GM23248 (cell line): ENCODE results near the gene CRYAA. TPM values are rescaled to one million over a fixed set of nuclear protein-coding genes. Genes with fewer than 3 reads are reported as not detected.
"Not testable (repeated sequence)": the region's sequence is repeated elsewhere in the genome, so short reads cannot be mapped to it uniquely, and the experiment has no call there.

Experiments used
- DNase-seq: peaks from one replicate; pipeline ENCODE4 v3.0.0-alpha.2; 2015
- H2AFZ ChIP-seq: fragments of 200-600 bp; sonication (generic); 2 replicates; pipeline ENCODE4 v1.6.1; 2016; ENCODE audit warnings: antibody characterized with exemption
- H3F3A ChIP-seq: fragments of 200-600 bp; sonication (generic); 2 replicates; pipeline ENCODE4 v1.6.1; 2016; ENCODE audit warnings: mild to moderate bottlenecking, antibody characterized with exemption, mixed run types; ENCODE audit not compliant: insufficient read depth
- H3K27ac ChIP-seq: fragments of 200-600 bp; sonication (generic); 2 replicates; pipeline ENCODE4 v1.5.1; 2016; ENCODE audit warnings: mild to moderate bottlenecking
- H3K27me3 ChIP-seq: fragments of 200-600 bp; sonication (generic); replicated peaks from 2 replicates; pipeline ENCODE4 v1.6.1; 2016; ENCODE audit warnings: mild to moderate bottlenecking; ENCODE audit not compliant: insufficient read depth
- H3K36me3 ChIP-seq: fragments of 200-600 bp; sonication (generic); 2 replicates; pipeline ENCODE4 v1.6.1; 2016; ENCODE audit warnings: low read depth, mild to moderate bottlenecking
- H3K4me1 ChIP-seq: fragments of 200-600 bp; sonication (generic); 2 replicates; pipeline ENCODE4 v1.6.1; 2016; ENCODE audit warnings: mild to moderate bottlenecking; ENCODE audit not compliant: insufficient read depth
- H3K4me2 ChIP-seq: fragments of 200-600 bp; sonication (generic); one replicate; pipeline ENCODE4 v1.6.1; 2016; ENCODE audit warnings: mild to moderate bottlenecking; ENCODE audit not compliant: unreplicated experiment
- H3K4me3 ChIP-seq: fragments of 200-600 bp; sonication (generic); 2 replicates; pipeline ENCODE4 v1.5.1; 2016; ENCODE audit warnings: mild to moderate bottlenecking
- H3K79me2 ChIP-seq: fragments of 200-600 bp; sonication (generic); 2 replicates; pipeline ENCODE4 v1.6.1; 2016; ENCODE audit warnings: mild to moderate bottlenecking; ENCODE audit not compliant: insufficient read depth
- H3K9ac ChIP-seq: fragments of 200-600 bp; sonication (generic); 2 replicates; pipeline ENCODE4 v1.6.1; 2016; ENCODE audit warnings: mild to moderate bottlenecking
- H3K9me2 ChIP-seq: fragments of 200-600 bp; sonication (generic); 2 replicates; pipeline ENCODE4 v1.6.1; 2016; ENCODE audit warnings: mixed run types, mild to moderate bottlenecking, moderate library complexity; ENCODE audit not compliant: insufficient read depth
- H3K9me3 ChIP-seq: fragments of 200-600 bp; sonication (generic); one replicate; pipeline ENCODE4 v1.6.1; 2017; ENCODE audit warnings: low read depth
- H4K20me1 ChIP-seq: fragments of 200-600 bp; sonication (generic); 2 replicates; pipeline ENCODE4 v1.6.0; 2016; ENCODE audit not compliant: insufficient read depth
- WGBS, 2 experiments: methylation state at CpG; one replicate each; pipeline ENCODE4 v1.1.6; 2015 to 2017; ENCODE audit warnings: low lambda C conversion rate in 2 of 2, low coverage in 1 of 2; ENCODE audit errors: missing lambda C conversion rate in 2 of 2; 5-methylcytosine and 5-hydroxymethylcytosine counted together
- in situ Hi-C: fragments of 300-500 bp; cut with MboI; formaldehyde crosslinking; loops from 2 replicates; pipeline ENCODE4 v1.15.0; 2020
- polyA plus RNA-seq: library from polyadenylated mRNA; unstranded; fragments of >200 nt; fragmentation: Nextera tagmentation; extraction: Ambion mirVana; gene quantifications from 2 replicates; pipeline ENCODE4 v1.2.1, GENCODE V29; 2016
- total RNA-seq: library from RNA; depleted of rRNA; stranded (reverse); fragments of >200 nt; shearing (Covaris generic); gene quantifications from 2 replicates; pipeline ENCODE4 v1.2.3, GENCODE V29; 2014; rRNA removed

Gene CRYAA
- total RNA-seq (not detected in 2 replicates), polyA plus RNA-seq (not detected in 2 replicates)

GRCh38 chr21:43168708-43169107 is at the start of gene CRYAA:
Gene CRYAA, plus strand, starts transcription at chr21:43169008. Its CDS starts 92 bp downstream, at chr21:43169100.
- H3K79me2 ChIP-seq, H3K27me3 ChIP-seq, H3K4me3 ChIP-seq, H3K4me1 ChIP-seq, H4K20me1 ChIP-seq, H3F3A ChIP-seq, H3K9ac ChIP-seq, H3K9me3 ChIP-seq, H3K9me2 ChIP-seq, DNase-seq, H2AFZ ChIP-seq, H3K36me3 ChIP-seq, H3K27ac ChIP-seq, H3K4me2 ChIP-seq, in situ Hi-C loops: not testable (repeated sequence)
- WGBS, 2 experiments = 93% methylated on average over 4 of the region's 16 CpGs; no CpG with 5 or more reads in 1 of the 2 experiments

- H3K4me3 ChIP-seq, in situ Hi-C loops, H3F3A ChIP-seq, H3K27ac ChIP-seq, H3K4me1 ChIP-seq, H3K9me3 ChIP-seq, H4K20me1 ChIP-seq, H3K4me2 ChIP-seq, H3K36me3 ChIP-seq, H3K9ac ChIP-seq, H3K27me3 ChIP-seq, DNase-seq, H2AFZ ChIP-seq, H3K9me2 ChIP-seq, H3K79me2 ChIP-seq: not testable (repeated sequence)
- WGBS, 2 experiments = no CpG with 5 or more reads among the region's 7 CpGs
Observed at GRCh38 chr21:43130094-43130493, 38.7 kb upstream of the CRYAA start.

DNA sequence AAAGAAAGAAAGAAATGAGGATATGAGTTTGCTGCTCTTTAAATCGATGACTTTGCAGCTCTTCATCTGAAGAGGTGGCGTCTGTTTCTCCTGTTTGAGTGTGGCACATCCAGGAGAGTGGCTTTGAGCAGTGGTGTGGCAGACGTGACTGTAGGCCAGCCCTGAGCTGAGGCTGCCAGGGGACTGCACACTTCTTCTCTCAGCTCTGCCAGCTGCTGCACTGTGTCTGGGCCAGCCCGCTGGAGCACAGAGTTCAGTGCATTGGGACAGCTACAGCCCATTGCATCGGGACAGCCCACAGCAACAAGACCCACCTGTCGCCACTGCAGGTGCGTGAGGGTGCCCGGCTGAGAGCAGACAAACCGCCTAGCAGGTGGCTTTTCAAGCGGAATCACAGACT is 34.3 kb upstream of the CRYAA start:
- in situ Hi-C loops, H3K27ac ChIP-seq, H3K79me2 ChIP-seq, H2AFZ ChIP-seq, H3F3A ChIP-seq, DNase-seq, H3K4me3 ChIP-seq, H3K9me3 ChIP-seq, H3K36me3 ChIP-seq, H3K4me1 ChIP-seq, H4K20me1 ChIP-seq, H3K27me3 ChIP-seq, H3K9ac ChIP-seq, H3K9me2 ChIP-seq, H3K4me2 ChIP-seq: not testable (repeated sequence)
- WGBS, 2 experiments = no CpG with 5 or more reads among the region's 10 CpGs

- H3K4me2 ChIP-seq, H4K20me1 ChIP-seq, H3K9me2 ChIP-seq, H2AFZ ChIP-seq, H3K9me3 ChIP-seq, H3K27ac ChIP-seq, H3K4me1 ChIP-seq, H3K27me3 ChIP-seq, H3K79me2 ChIP-seq, DNase-seq, H3K4me3 ChIP-seq, H3F3A ChIP-seq, in situ Hi-C loops, H3K36me3 ChIP-seq, H3K9ac ChIP-seq: not testable (repeated sequence)
- 0% methylated on average over 3 of the region's 8 CpGs; no CpG with 5 or more reads in 1 of the 2 experiments for WGBS, 2 experiments
Observed at GRCh38 chr21:43138944-43139343, 29.9 kb upstream of the CRYAA start.

DNA sequence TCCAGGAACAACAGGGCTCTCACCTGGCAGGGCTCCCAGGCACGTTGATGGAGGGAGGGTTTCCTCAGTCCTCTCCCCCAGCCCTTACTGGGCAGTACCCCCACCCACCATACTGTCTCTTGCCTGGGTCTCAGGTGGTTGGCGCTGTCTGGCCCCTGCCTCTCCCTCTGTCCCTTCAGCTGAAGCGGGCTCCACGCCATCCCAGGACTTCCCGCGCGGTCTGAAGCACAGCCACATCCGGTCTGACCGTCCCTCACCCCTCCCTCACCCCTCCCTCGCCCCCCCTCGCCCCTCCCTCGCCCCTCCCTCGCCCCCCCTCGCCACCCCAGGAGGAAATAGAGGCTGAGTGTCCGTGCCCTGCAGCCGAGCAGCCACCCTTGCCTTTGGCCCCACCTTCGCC is 27.4 kb upstream of the CRYAA start:
- H4K20me1 ChIP-seq, H3K4me1 ChIP-seq, H3K4me2 ChIP-seq, H3K9me3 ChIP-seq, H3F3A ChIP-seq, DNase-seq, H2AFZ ChIP-seq, H3K27me3 ChIP-seq, H3K9ac ChIP-seq, in situ Hi-C loops, H3K79me2 ChIP-seq, H3K27ac ChIP-seq, H3K36me3 ChIP-seq, H3K4me3 ChIP-seq, H3K9me2 ChIP-seq: not testable (repeated sequence)
- no CpG with 5 or more reads among the region's 17 CpGs for WGBS, 2 experiments

- H3K9ac ChIP-seq, H4K20me1 ChIP-seq, H3K27me3 ChIP-seq, H3K27ac ChIP-seq, H2AFZ ChIP-seq, H3K79me2 ChIP-seq, H3K4me2 ChIP-seq, H3K4me3 ChIP-seq, H3F3A ChIP-seq, H3K36me3 ChIP-seq, in situ Hi-C loops, H3K4me1 ChIP-seq, DNase-seq, H3K9me2 ChIP-seq, H3K9me3 ChIP-seq: not testable (repeated sequence)
- no CpG with 5 or more reads among the region's 12 CpGs for WGBS, 2 experiments
Observed at GRCh38 chr21:43146637-43147036, 22.2 kb upstream of the CRYAA start.

GRCh38 chr21:43147999-43148398 is 20.8 kb upstream of the CRYAA start:
- H3K4me1 ChIP-seq, H4K20me1 ChIP-seq, H3K9me2 ChIP-seq, H3K9me3 ChIP-seq, H3K9ac ChIP-seq, H3K36me3 ChIP-seq, in situ Hi-C loops, H3K27me3 ChIP-seq, H3K79me2 ChIP-seq, H3F3A ChIP-seq, H2AFZ ChIP-seq, H3K4me3 ChIP-seq, DNase-seq, H3K27ac ChIP-seq, H3K4me2 ChIP-seq: not testable (repeated sequence)
- no CpG with 5 or more reads among the region's 7 CpGs for WGBS, 2 experiments

- H3K4me1 ChIP-seq, H3K27me3 ChIP-seq, H3K9ac ChIP-seq, in situ Hi-C loops, H3K36me3 ChIP-seq, H2AFZ ChIP-seq, H3K4me3 ChIP-seq, DNase-seq, H3K4me2 ChIP-seq, H3F3A ChIP-seq, H3K9me3 ChIP-seq, H4K20me1 ChIP-seq, H3K9me2 ChIP-seq, H3K79me2 ChIP-seq, H3K27ac ChIP-seq: not testable (repeated sequence)
- no CpG with 5 or more reads among the region's 11 CpGs for WGBS, 2 experiments
Observed at GRCh38 chr21:43149344-43149743, 19.5 kb upstream of the CRYAA start.
